ENCODE data around the gene PALM. TPM values are rescaled to one million over a fixed set of nuclear protein-coding genes. Genes with fewer than 3 reads are reported as not detected.
"Not testable (repeated sequence)": the region's sequence is repeated elsewhere in the genome, so short reads cannot be mapped to it uniquely, and the experiment has no call there.

PALM gene
- total RNA-seq, 5 donors from 2014 or later (not counting 1 experiment from before 2014, with no cell fraction given): 0.19 to 0.57 (median 0.41) TPM; not detected in 1

DNA sequence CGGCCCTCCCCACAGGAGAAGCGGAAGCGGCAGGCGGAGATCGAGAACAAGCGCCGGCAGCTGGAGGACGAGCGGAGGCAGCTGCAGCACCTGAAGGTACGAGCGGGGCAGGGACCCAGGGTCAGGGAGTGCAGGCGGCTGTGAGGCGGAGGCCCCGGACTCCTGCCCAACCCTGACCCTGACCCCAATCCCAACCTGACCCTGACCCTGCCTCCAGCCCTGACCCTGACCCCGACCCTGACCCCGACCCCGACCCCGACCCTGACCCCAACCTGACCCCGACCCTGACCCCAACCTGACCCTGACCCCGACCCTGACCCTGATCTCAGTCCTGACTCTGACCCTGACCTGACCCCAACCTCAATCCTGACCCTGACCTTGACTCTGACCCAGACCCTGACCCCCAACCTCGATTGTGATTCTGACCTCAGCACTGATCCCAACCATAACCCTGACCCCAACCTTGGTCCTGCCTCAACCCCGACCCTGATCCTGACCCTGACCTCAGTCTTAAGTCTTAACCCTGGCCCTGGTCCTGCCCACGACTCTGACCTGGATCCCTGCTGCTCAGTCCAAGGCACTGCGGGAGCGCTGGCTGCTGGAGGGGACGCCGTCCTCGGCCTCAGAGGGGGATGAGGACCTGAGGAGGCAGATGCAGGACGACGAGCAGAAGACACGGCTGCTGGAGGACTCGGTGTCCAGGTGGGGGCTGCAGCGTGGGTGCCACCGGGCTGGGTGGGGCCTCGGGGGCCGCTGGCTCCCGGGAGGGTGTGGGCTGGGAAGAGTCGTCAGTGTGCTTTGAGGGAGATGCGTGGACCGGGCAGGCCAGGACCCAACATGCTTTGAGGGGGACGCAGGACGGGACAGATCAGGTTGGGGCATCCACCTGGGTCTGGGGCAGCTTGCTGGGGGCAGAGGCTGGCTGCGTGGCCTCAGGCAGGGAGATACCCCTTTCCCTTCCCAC is 18.5 kb downstream of the PALM start:
- H3K27me3 Mint-ChIP-seq: peaks cover 4 to 15% of the 10 kb centered on the region in 2 donors
- no peak overlapping the region for H3K4me3 Mint-ChIP-seq
- ChIA-PET CTCF (interaction anchor here in 1 of 2 donors (0.5 kb wide), 1 partner anchor 681 kb away, joined by 4 read pairs; no protein-coding TSS in a partner anchor), POLR2A (no interaction called here)
- DNase-seq (no peak), ATAC-seq (replicated peaks in 1 of 4) (no peak)
- H3K27ac ChIP-seq (ENCODE audit: low read length): no peak overlapping the region
- no peak overlapping the region for H3K27ac Mint-ChIP-seq
- 85% methylated on average over 36 of the region's 43 CpGs for WGBS (ENCODE audit: insufficient coverage)
- no peaks in the 10 kb centered on the region for H3K36me3 ChIP-seq (ENCODE audit: control insufficient read depth in 2 of 2, extremely low read depth in 1 of 2, insufficient read depth in 1 of 2, low read length in 1 of 2)
- no peaks in the 10 kb centered on the region for H3K9me3 ChIP-seq
- no peaks in the 10 kb centered on the region for H3K4me1 Mint-ChIP-seq
- H3K36me3 Mint-ChIP-seq: no peaks in the 10 kb centered on the region
- peaks cover 0 to 41% of the 10 kb centered on the region in 2 experiments for H3K27me3 ChIP-seq (replicated peaks in 1 of 2; ENCODE audit: control insufficient read depth in 2 of 2, extremely low read depth in 1 of 2, insufficient read depth in 2 of 2, low read length in 1 of 2)
- H3K9me3 Mint-ChIP-seq: no peaks in the 10 kb centered on the region
- H3K4me3 ChIP-seq (ENCODE audit: control insufficient read depth in 1 of 2, extremely low read depth in 1 of 2, low read length in 1 of 2): no peak overlapping the region
- no peaks in the 10 kb centered on the region for H3K4me1 ChIP-seq (ENCODE audit: control insufficient read depth in 1 of 2, extremely low read depth in 1 of 2, insufficient read depth in 2 of 2, low read length in 2 of 2)

DNA sequence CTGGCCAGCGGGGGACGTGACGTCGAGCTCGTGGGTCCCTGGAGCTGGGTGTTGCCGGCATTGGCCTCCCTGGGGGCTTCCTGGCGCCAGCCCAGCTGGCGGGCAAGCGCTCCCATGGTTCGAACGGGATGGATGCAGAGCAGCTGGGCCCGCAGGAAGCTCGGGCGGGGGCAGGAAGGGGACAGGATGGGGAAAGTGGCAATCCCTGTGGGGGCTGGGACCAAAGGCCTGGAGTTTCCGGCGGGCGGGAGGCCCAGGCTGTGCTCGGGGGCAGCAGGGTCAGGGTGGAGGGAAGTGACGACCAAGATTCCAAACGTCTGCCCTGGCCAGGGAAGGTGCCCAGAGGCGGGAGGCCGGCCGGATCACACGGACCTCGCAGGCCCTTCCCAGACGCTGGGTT is 19.3 kb downstream of the PALM start:
- no peak overlapping the region for H3K4me3 ChIP-seq (ENCODE audit: control insufficient read depth in 1 of 2, extremely low read depth in 1 of 2, low read length in 1 of 2)
- WGBS (ENCODE audit: insufficient coverage): 72% methylated on average over 21 of the region's 26 CpGs
- Mint-ChIP-seq H3K27me3 (peaks cover 4 to 11% of the 10 kb centered on the region in 2 donors), H3K4me1 (peaks cover 0 to 4% (median under 1%) of the 10 kb centered on the region in 3 donors), H3K9me3 (no peaks in the 10 kb centered on the region), H3K27ac (no peak overlapping the region), H3K36me3 (no peaks in the 10 kb centered on the region), H3K4me3 (no peak overlapping the region)
- CTCF ChIA-PET: interaction anchor here in 1 of 2 donors (0.5 kb wide), 1 partner anchor 681 kb away, joined by 4 read pairs; no protein-coding TSS in a partner anchor
- no peaks in the 10 kb centered on the region for H3K36me3 ChIP-seq (ENCODE audit: control insufficient read depth in 2 of 2, extremely low read depth in 1 of 2, insufficient read depth in 1 of 2, low read length in 1 of 2)
- DNase-seq (no peak), ATAC-seq (replicated peaks in 1 of 4) (no peak)
- no peaks in the 10 kb centered on the region for H3K9me3 ChIP-seq
- no peak overlapping the region for H3K27ac ChIP-seq (ENCODE audit: low read length)
- peaks cover 0 to 33% of the 10 kb centered on the region in 2 experiments for H3K27me3 ChIP-seq (replicated peaks in 1 of 2; ENCODE audit: control insufficient read depth in 2 of 2, extremely low read depth in 1 of 2, insufficient read depth in 2 of 2, low read length in 1 of 2)
- POLR2A ChIA-PET: no interaction called here
- peaks cover 0 to 5% of the 10 kb centered on the region in 2 experiments for H3K4me1 ChIP-seq (ENCODE audit: control insufficient read depth in 1 of 2, extremely low read depth in 1 of 2, insufficient read depth in 2 of 2, low read length in 2 of 2)

GRCh38 chr19:729564-729963 is 20.8 kb downstream of the PALM start:
- H3K36me3 Mint-ChIP-seq; H3K36me3 ChIP-seq (ENCODE audit: control insufficient read depth in 2 of 2, extremely low read depth in 1 of 2, insufficient read depth in 1 of 2, low read length in 1 of 2); ATAC-seq (replicated peaks in 1 of 4); H3K9me3 Mint-ChIP-seq; H3K27ac Mint-ChIP-seq; DNase-seq; CTCF ChIA-PET; H3K27me3 Mint-ChIP-seq; H3K4me3 ChIP-seq (ENCODE audit: control insufficient read depth in 1 of 2, extremely low read depth in 1 of 2, low read length in 1 of 2); H3K9me3 ChIP-seq; H3K4me3 Mint-ChIP-seq; H3K27ac ChIP-seq (ENCODE audit: low read length): not testable (repeated sequence)
- Histone ChIP-seq H3K4me1 (ENCODE audit: control insufficient read depth in 1 of 2, extremely low read depth in 1 of 2, insufficient read depth in 2 of 2, low read length in 2 of 2) (peaks cover 0 to 14% of the 10 kb centered on the region in 2 experiments), H3K27me3 (replicated peaks in 1 of 2; ENCODE audit: control insufficient read depth in 2 of 2, extremely low read depth in 1 of 2, insufficient read depth in 2 of 2, low read length in 1 of 2) (peaks cover 0 to 21% of the 10 kb centered on the region in 2 experiments)
- peaks cover 6 to 13% (median 7%) of the 10 kb centered on the region in 3 donors for H3K4me1 Mint-ChIP-seq
- WGBS (ENCODE audit: insufficient coverage): 91% methylated on average over 8 of the region's 15 CpGs
- POLR2A ChIA-PET: interaction anchor here in 1 of 2 donors (0.7 kb wide), 1 partner anchor 96 kb away, joined by 20 read pairs; no protein-coding TSS in a partner anchor

GRCh38 chr19:729965-730668 is 21.4 kb downstream of the PALM start:
- ChIA-PET POLR2A (interaction anchor here in 1 of 2 donors (0.7 kb wide), 1 partner anchor 95 kb away, joined by 20 read pairs; no protein-coding TSS in a partner anchor), CTCF (interaction anchor here in 1 of 2 donors (0.6 kb wide), 1 partner anchor 208 kb away, joined by 5 read pairs; no protein-coding TSS in a partner anchor)
- Histone ChIP-seq H3K4me3 (ENCODE audit: control insufficient read depth in 1 of 2, extremely low read depth in 1 of 2, low read length in 1 of 2) (no peak overlapping the region), H3K36me3 (ENCODE audit: control insufficient read depth in 2 of 2, extremely low read depth in 1 of 2, insufficient read depth in 1 of 2, low read length in 1 of 2) (no peaks in the 10 kb centered on the region), H3K27ac (ENCODE audit: low read length) (no peak overlapping the region), H3K9me3 (no peaks in the 10 kb centered on the region), H3K4me1 (ENCODE audit: control insufficient read depth in 1 of 2, extremely low read depth in 1 of 2, insufficient read depth in 2 of 2, low read length in 2 of 2) (peaks cover 0 to 14% of the 10 kb centered on the region in 2 experiments), H3K27me3 (replicated peaks in 1 of 2; ENCODE audit: control insufficient read depth in 2 of 2, extremely low read depth in 1 of 2, insufficient read depth in 2 of 2, low read length in 1 of 2) (peaks cover 0 to 17% of the 10 kb centered on the region in 2 experiments)
- H3K4me1 Mint-ChIP-seq: peaks cover 6 to 13% (median 7%) of the 10 kb centered on the region in 3 donors
- no peak for ATAC-seq (replicated peaks in 1 of 4)
- WGBS (ENCODE audit: insufficient coverage): 88% methylated on average over 13 of the region's 14 CpGs
- DNase-seq: no peak
- no peak overlapping the region for H3K27ac Mint-ChIP-seq
- no peaks in the 10 kb centered on the region for H3K9me3 Mint-ChIP-seq
- H3K36me3 Mint-ChIP-seq: no peaks in the 10 kb centered on the region
- peaks cover 4 to 7% of the 10 kb centered on the region in 2 donors for H3K27me3 Mint-ChIP-seq
- no peak overlapping the region for H3K4me3 Mint-ChIP-seq

DNA sequence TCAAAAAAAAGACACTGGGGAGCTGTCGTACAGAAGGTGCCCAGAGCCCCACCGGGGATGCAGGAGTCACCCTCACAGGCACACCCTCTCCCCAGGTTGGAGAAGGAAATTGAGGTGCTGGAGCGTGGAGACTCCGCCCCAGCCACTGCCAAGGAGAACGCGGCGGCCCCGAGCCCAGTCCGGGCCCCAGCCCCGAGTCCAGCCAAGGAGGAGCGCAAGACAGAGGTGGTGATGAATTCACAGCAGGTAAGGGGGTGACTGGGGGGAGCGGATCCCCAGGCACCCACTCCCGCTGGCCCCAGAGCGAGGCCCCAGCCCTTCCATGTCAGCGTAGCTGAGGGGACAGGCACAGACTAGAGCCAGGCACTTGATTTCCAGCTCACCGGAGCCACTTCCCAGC is 22.3 kb downstream of the PALM start:
- H3K4me1 Mint-ChIP-seq: peaks cover 6 to 13% (median 7%) of the 10 kb centered on the region in 3 donors
- Histone ChIP-seq H3K9me3 (no peaks in the 10 kb centered on the region), H3K36me3 (ENCODE audit: control insufficient read depth in 2 of 2, extremely low read depth in 1 of 2, insufficient read depth in 1 of 2, low read length in 1 of 2) (no peaks in the 10 kb centered on the region), H3K4me3 (ENCODE audit: control insufficient read depth in 1 of 2, extremely low read depth in 1 of 2, low read length in 1 of 2) (no peak overlapping the region), H3K4me1 (ENCODE audit: control insufficient read depth in 1 of 2, extremely low read depth in 1 of 2, insufficient read depth in 2 of 2, low read length in 2 of 2) (peaks cover 0 to 14% of the 10 kb centered on the region in 2 experiments), H3K27ac (ENCODE audit: low read length) (no peak overlapping the region), H3K27me3 (replicated peaks in 1 of 2; ENCODE audit: control insufficient read depth in 2 of 2, extremely low read depth in 1 of 2, insufficient read depth in 2 of 2, low read length in 1 of 2) (peaks cover 0 to 10% of the 10 kb centered on the region in 2 experiments)
- DNase-seq (no peak), ATAC-seq (replicated peaks in 1 of 4) (no peak)
- CTCF ChIA-PET: no interaction called here
- no peak overlapping the region for H3K4me3 Mint-ChIP-seq
- POLR2A ChIA-PET: no interaction called here
- peaks cover 0 to 3% of the 10 kb centered on the region in 2 donors for H3K27me3 Mint-ChIP-seq
- 93% methylated on average over 14 of the region's 16 CpGs for WGBS (ENCODE audit: insufficient coverage)
- H3K36me3 Mint-ChIP-seq: no peaks in the 10 kb centered on the region
- H3K27ac Mint-ChIP-seq: no peak overlapping the region
- no peaks in the 10 kb centered on the region for H3K9me3 Mint-ChIP-seq

Measured in T-cell (primary cell).